ENCODE results near the gene TCP10L. TPM values are rescaled to one million over a fixed set of nuclear protein-coding genes. Genes with fewer than 3 reads are reported as not detected.

Gene TCP10L
- total and polyA plus RNA-seq, 2 of the 13 experiments (the other 11 are each of a cell fraction or from before 2014, with no cell fraction given), result 0.90 to 2.4 TPM

- TF ChIP-seq ZSCAN5A (CRISPR knock-in tag; IDR thresholded peaks at IDR 0.05; ENCODE audit: borderline replicate concordance), result no peak
Measured at GRCh38 chr21:32602099-32602498, 16.8 kb upstream of the TCP10L start (continued).

GRCh38 chr21:32599526-32599925, 14.2 kb upstream of the TCP10L start:
- WGBS (ENCODE audit: low lambda C conversion rate), result 72% methylated on average over 8 of the region's 8 CpGs
- ATAC-seq (peak; percentile 13; the same call in 1 of the 3 replicates), FAIRE-seq (no peak), DNase-seq (ENCODE audit: low spot score) (peak; percentile 25)
- H3K4me3 ChIP-seq (replicated peaks in 1 of 3; ENCODE audit: insufficient read depth in 1 of 3, low read depth in 2 of 3, low read length in 3 of 3), result no peak overlapping the region
- H3K27me3 ChIP-seq (ENCODE audit: control insufficient read depth in 1 of 2, insufficient read depth in 2 of 2, low read length in 2 of 2), result no peaks in the 10 kb centered on the region
- peaks cover 16 to 27% of the 10 kb centered on the region in 2 experiments for H3K36me3 ChIP-seq (replicated peaks in 1 of 2; ENCODE audit: control insufficient read depth in 1 of 2, insufficient read depth in 2 of 2, low read length in 2 of 2)
- peaks cover 55% of the 10 kb centered on the region for H3K4me1 ChIP-seq (ENCODE audit: insufficient read depth, low read length)
- no TSS peak for BruUV-seq (replicated peaks)
- intact Hi-C loops (cut with micrococcal nuclease; ENCODE audit: unreplicated experiment), result loop anchor here (5.0 to 10.0 kb wide), 2 partner anchors 322 to 1605 kb away; partner anchors contain the start of gene MIS18A
- H3K27ac ChIP-seq (ENCODE audit: extremely low read length, insufficient read depth, low read length), result peak overlapping the region; percentile 0
- no peak overlapping the region for H3K4me2 ChIP-seq (ENCODE audit: low read depth, low read length)
- no peaks in the 10 kb centered on the region for H3K79me2 ChIP-seq (ENCODE audit: insufficient read depth, low read length)
- H4K20me1 ChIP-seq (ENCODE audit: insufficient read depth, low read length), result no peaks in the 10 kb centered on the region
- CTCF ChIA-PET (ENCODE audit: low intra/inter-chr PET ratio, low total read pairs), result no interaction called here
- H2AFZ ChIP-seq (ENCODE audit: low read length), result no peak overlapping the region
- H3K9ac ChIP-seq (ENCODE audit: insufficient read depth, low read depth, low read length), result no peak overlapping the region
- no peaks in the 10 kb centered on the region for H3K9me3 ChIP-seq (ENCODE audit: low read length)
- POLR2A ChIA-PET, result interaction anchor here (0.7 to 1.1 kb wide), 3 partner anchors 27 to 269 kb away, joined by 3 to 4 read pairs (median 4); no protein-coding TSS in a partner anchor
- in situ Hi-C loops (cut with HindIII; ENCODE audit: extremely low pct_ligation_motif_present, low pct_unique_long_range_greater_than_20kb), result no loop called here
- TF ChIP-seq BRCA1 (CRISPR knock-in tag; IDR thresholded peaks at IDR 0.05) (no peak), NFAT5 (CRISPR knock-in tag; IDR thresholded peaks at IDR 0.05) (no peak), RAD21 (CRISPR knock-in tag; IDR thresholded peaks at IDR 0.05) (no peak), FIP1L1 (IDR thresholded peaks at IDR 0.05; ENCODE audit: borderline replicate concordance, insufficient read depth, low read depth, low read length) (no peak), KDM2A (CRISPR knock-in tag; IDR thresholded peaks at IDR 0.05; ENCODE audit: borderline replicate concordance, low read depth) (0 out of 2 replicates have a peak, but pooled peaks have one; percentile 16), BHLHE40 (IDR thresholded peaks at IDR 0.05; ENCODE audit: low read length) (no peak)
- TF ChIP-seq, protein P1, sequence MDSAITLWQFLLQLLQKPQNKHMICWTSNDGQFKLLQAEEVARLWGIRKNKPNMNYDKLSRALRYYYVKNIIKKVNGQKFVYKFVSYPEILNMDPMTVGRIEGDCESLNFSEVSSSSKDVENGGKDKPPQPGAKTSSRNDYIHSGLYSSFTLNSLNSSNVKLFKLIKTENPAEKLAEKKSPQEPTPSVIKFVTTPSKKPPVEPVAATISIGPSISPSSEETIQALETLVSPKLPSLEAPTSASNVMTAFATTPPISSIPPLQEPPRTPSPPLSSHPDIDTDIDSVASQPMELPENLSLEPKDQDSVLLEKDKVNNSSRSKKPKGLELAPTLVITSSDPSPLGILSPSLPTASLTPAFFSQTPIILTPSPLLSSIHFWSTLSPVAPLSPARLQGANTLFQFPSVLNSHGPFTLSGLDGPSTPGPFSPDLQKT (CRISPR knock-in tag; IDR thresholded peaks at IDR 0.05; ENCODE audit: borderline replicate concordance), result no peak
- TF ChIP-seq, protein P2, sequence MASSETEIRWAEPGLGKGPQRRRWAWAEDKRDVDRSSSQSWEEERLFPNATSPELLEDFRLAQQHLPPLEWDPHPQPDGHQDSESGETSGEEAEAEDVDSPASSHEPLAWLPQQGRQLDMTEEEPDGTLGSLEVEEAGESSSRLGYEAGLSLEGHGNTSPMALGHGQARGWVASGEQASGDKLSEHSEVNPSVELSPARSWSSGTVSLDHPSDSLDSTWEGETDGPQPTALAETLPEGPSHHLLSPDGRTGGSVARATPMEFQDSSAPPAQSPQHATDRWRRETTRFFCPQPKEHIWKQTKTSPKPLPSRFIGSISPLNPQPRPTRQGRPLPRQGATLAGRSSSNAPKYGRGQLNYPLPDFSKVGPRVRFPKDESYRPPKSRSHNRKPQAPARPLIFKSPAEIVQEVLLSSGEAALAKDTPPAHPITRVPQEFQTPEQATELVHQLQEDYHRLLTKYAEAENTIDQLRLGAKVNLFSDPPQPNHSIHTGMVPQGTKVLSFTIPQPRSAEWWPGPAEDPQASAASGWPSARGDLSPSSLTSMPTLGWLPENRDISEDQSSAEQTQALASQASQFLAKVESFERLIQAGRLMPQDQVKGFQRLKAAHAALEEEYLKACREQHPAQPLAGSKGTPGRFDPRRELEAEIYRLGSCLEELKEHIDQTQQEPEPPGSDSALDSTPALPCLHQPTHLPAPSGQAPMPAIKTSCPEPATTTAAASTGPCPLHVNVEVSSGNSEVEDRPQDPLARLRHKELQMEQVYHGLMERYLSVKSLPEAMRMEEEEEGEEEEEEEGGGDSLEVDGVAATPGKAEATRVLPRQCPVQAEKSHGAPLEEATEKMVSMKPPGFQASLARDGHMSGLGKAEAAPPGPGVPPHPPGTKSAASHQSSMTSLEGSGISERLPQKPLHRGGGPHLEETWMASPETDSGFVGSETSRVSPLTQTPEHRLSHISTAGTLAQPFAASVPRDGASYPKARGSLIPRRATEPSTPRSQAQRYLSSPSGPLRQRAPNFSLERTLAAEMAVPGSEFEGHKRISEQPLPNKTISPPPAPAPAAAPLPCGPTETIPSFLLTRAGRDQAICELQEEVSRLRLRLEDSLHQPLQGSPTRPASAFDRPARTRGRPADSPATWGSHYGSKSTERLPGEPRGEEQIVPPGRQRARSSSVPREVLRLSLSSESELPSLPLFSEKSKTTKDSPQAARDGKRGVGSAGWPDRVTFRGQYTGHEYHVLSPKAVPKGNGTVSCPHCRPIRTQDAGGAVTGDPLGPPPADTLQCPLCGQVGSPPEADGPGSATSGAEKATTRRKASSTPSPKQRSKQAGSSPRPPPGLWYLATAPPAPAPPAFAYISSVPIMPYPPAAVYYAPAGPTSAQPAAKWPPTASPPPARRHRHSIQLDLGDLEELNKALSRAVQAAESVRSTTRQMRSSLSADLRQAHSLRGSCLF (CRISPR knock-in tag; IDR thresholded peaks at IDR 0.05; ENCODE audit: borderline replicate concordance), result no peak

All from HepG2 (cell line).